NCI-H146 treated with DMSO at 0.1 percent for 48 hours (cell line): ENCODE results near the gene NIPSNAP3A.

Experiments used
- DNase-seq: peaks from one replicate; lab custom pipeline; 2025; ENCODE audit not compliant: unreplicated experiment; lab: John Stamatoyannopoulos, UW

NIPSNAP3A gene

GRCh38 chr9:104805441-104805840 lies 58.0 kb downstream of the NIPSNAP3A start:
- DNase-seq = no peak

DNA sequence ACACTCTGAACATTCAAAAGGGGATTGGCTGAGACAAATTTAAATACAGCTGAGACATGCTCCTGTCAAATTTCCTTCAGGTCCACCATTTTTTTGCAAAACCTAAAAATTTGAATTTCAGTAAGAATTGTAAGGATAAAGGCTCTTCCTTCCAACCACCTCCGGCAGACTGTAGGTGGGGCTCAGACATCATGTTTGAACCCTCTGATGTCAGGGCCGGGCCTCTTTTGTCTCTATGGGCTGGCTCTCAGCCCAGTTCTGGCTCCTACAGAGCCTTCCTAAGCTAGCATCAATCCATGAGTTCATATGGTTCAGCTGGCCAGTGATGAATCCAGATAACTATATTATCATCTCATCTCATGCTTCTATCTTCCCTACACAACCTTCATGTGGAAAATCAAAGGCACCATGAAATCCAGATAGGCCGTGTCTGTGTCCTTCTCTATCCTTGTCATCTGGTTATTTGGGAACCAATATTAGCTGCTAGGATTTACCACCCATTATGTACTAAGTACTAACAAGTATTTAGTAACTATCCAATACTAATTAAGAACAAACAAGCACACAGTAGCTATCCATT lies 60.6 kb downstream of the NIPSNAP3A start:
- DNase-seq = no peak
